Measurements from ENCODE around the gene AP2A2. TPM values are rescaled to one million over a fixed set of nuclear protein-coding genes. Genes with fewer than 3 reads are reported as not detected.

AP2A2 gene
- total RNA-seq, 4 donors from 2014 or later: 49.5 to 82.6 (median 72.2) TPM

GRCh38 chr11:910044-910588 lies 15.6 kb upstream of the AP2A2 start:
- Histone ChIP-seq H3K27me3 (no peaks in the 10 kb centered on the region), H3K36me3 (peaks cover 0 to 18% (median 2%) of the 10 kb centered on the region in 4 donors), H3K9me3 (no peaks in the 10 kb centered on the region), H3K4me3 (peak overlapping the region; percentile 91 to 95 (median 94)), H3K27ac (replicated peaks in 1 of 4) (peak overlapping the region; percentile 92 to 95 (median 94)), H3K4me1 (peaks cover 13 to 30% (median 25%) of the 10 kb centered on the region in 4 donors)
- WGBS: 4% methylated on average over 26 of the region's 38 CpGs
- no peak for TF ChIP-seq POLR2A (IDR thresholded peaks at IDR 0.05; ENCODE audit: low read depth)
- no peak for TF ChIP-seq CTCF (IDR thresholded peaks at IDR 0.05)
- no peak for TF ChIP-seq EP300 (IDR thresholded peaks at IDR 0.05)
- TF ChIP-seq POLR2AphosphoS5 (IDR thresholded peaks at IDR 0.05): no peak
- DNase-seq (ENCODE audit: extremely low spot score): no peak
- intact Hi-C loops (cut with DNase I): no loop called here

- intact Hi-C loops (cut with DNase I): no loop called here
- H3K27ac ChIP-seq (replicated peaks in 1 of 4): peak within 1 kb of the TSS; percentile 92 to 95 (median 94)
- H3K9me3 ChIP-seq: no peaks in the 10 kb centered on the region
- peak; percentile 94 for DNase-seq (ENCODE audit: extremely low spot score)
- peaks cover 13 to 30% (median 25%) of the 10 kb centered on the region in 4 donors for H3K4me1 ChIP-seq
- no peaks in the 10 kb centered on the region for H3K27me3 ChIP-seq
- 2% methylated on average over 19 of the region's 59 CpGs for WGBS
- peaks cover 0 to 18% (median 2%) of the 10 kb centered on the region in 4 donors for H3K36me3 ChIP-seq
- no peak for TF ChIP-seq POLR2A (IDR thresholded peaks at IDR 0.05; ENCODE audit: low read depth)
- TF ChIP-seq POLR2AphosphoS5 (IDR thresholded peaks at IDR 0.05): peak; percentile 74 to 90
- no peak for TF ChIP-seq EP300 (IDR thresholded peaks at IDR 0.05)
- peak in 1 of 3 experiments; percentile 25 for TF ChIP-seq CTCF (IDR thresholded peaks at IDR 0.05)
- peak within 1 kb of the TSS; percentile 91 to 95 (median 94) for H3K4me3 ChIP-seq
Observed at GRCh38 chr11:910589-911030, 15.1 kb upstream of the AP2A2 start, which contains the start of gene CHID1. Gene CHID1, minus strand, starts transcription at chr11:910810. Its CDS starts 5,994 bp downstream, at chr11:904816.

- peaks cover 0 to 14% (median 2%) of the 10 kb centered on the region in 4 donors for H3K36me3 ChIP-seq
- WGBS: 8% methylated on average over 21 of the region's 68 CpGs
- H3K27me3 ChIP-seq: no peaks in the 10 kb centered on the region
- H3K4me3 ChIP-seq: peak overlapping the region; percentile 91 to 95 (median 94)
- peak overlapping the region; percentile 92 to 95 (median 94) for H3K27ac ChIP-seq (replicated peaks in 1 of 4)
- H3K4me1 ChIP-seq: peaks cover 13 to 30% (median 25%) of the 10 kb centered on the region in 4 donors
- DNase-seq (ENCODE audit: extremely low spot score): no peak
- no peak for TF ChIP-seq POLR2A (IDR thresholded peaks at IDR 0.05; ENCODE audit: low read depth)
- no peak for TF ChIP-seq EP300 (IDR thresholded peaks at IDR 0.05)
- TF ChIP-seq CTCF (IDR thresholded peaks at IDR 0.05): peak in 1 of 3 experiments; percentile 5
- peak; percentile 5 to 23 for TF ChIP-seq POLR2AphosphoS5 (IDR thresholded peaks at IDR 0.05)
- H3K9me3 ChIP-seq: no peaks in the 10 kb centered on the region
- intact Hi-C loops (cut with DNase I): no loop called here
Observed at GRCh38 chr11:911031-911889, 14.4 kb upstream of the AP2A2 start.

- TF ChIP-seq POLR2A (IDR thresholded peaks at IDR 0.05; ENCODE audit: low read depth) (no peak), CTCF (IDR thresholded peaks at IDR 0.05) (no peak), EP300 (IDR thresholded peaks at IDR 0.05) (no peak), POLR2AphosphoS5 (IDR thresholded peaks at IDR 0.05) (no peak)
- 93% methylated on average over 11 of the region's 11 CpGs for WGBS
Observed at GRCh38 chr11:911890-912219, 13.8 kb upstream of the AP2A2 start.

More at GRCh38 chr11:911890-912219, 13.8 kb upstream of the AP2A2 start:
- intact Hi-C loops (cut with DNase I): no loop called here
- H3K9me3 ChIP-seq: no peaks in the 10 kb centered on the region
- no peaks in the 10 kb centered on the region for H3K27me3 ChIP-seq
- peaks cover 13 to 30% (median 25%) of the 10 kb centered on the region in 4 donors for H3K4me1 ChIP-seq
- no peak for DNase-seq (ENCODE audit: extremely low spot score)
- peak overlapping the region; percentile 91 to 95 (median 94) for H3K4me3 ChIP-seq
- peaks cover 0 to 12% (median 2%) of the 10 kb centered on the region in 4 donors for H3K36me3 ChIP-seq
- H3K27ac ChIP-seq (replicated peaks in 1 of 4): peak overlapping the region; percentile 92 to 95 (median 94)
